GM19023 (cell line): ENCODE data around the gene OTC.

ENCODE experiments used
- ATAC-seq: cut with Tn5 transposase; IDR thresholded peaks from one replicate; pipeline ENCODE4 v1.9.1; 2021; ENCODE audit warnings: mild to moderate bottlenecking, moderate library complexity; ENCODE audit not compliant: unreplicated experiment

The OTC gene

GRCh38 chrX:38357747-38358673 lies 5.6 kb downstream of the OTC start:
- no peak for ATAC-seq

- no peak for ATAC-seq
Observed at GRCh38 chrX:38363046-38363445, 10.6 kb downstream of the OTC start.

GRCh38 chrX:38365954-38366353 lies 13.6 kb downstream of the OTC start:
- ATAC-seq = no peak

- ATAC-seq = no peak
Observed at GRCh38 chrX:38368774-38369173, 16.4 kb downstream of the OTC start.

GRCh38 chrX:38371641-38372040 lies 19.2 kb downstream of the OTC start:
- ATAC-seq = no peak

GRCh38 chrX:38374431-38374830 lies 22.0 kb downstream of the OTC start:
- ATAC-seq = no peak

GRCh38 chrX:38375891-38376290 lies 23.5 kb downstream of the OTC start:
- ATAC-seq = no peak

- no peak for ATAC-seq
Observed at GRCh38 chrX:38376747-38377146, 24.3 kb downstream of the OTC start.

- no peak for ATAC-seq
Observed at GRCh38 chrX:38379088-38379487, 26.7 kb downstream of the OTC start.

- ATAC-seq = no peak
Observed at GRCh38 chrX:38382663-38383062, 30.3 kb downstream of the OTC start.

- no peak for ATAC-seq
Observed at GRCh38 chrX:38400389-38400910, 48.0 kb downstream of the OTC start.

- ATAC-seq = no peak
Observed at GRCh38 chrX:38402118-38402517, 49.7 kb downstream of the OTC start.

GRCh38 chrX:38403834-38404233 lies 51.4 kb downstream of the OTC start:
- no peak for ATAC-seq

GRCh38 chrX:38407126-38407525 lies 54.7 kb downstream of the OTC start:
- no peak for ATAC-seq

GRCh38 chrX:38409289-38409688 lies 56.9 kb downstream of the OTC start:
- ATAC-seq = no peak

- no peak for ATAC-seq
Observed at GRCh38 chrX:38426785-38427184, 74.4 kb downstream of the OTC start.

- no peak for ATAC-seq
Observed at GRCh38 chrX:38431525-38431924, 79.1 kb downstream of the OTC start.

GRCh38 chrX:38435130-38435529 lies 82.7 kb downstream of the OTC start:
- ATAC-seq = no peak

GRCh38 chrX:38437093-38437492 lies 84.7 kb downstream of the OTC start:
- no peak for ATAC-seq

- no peak for ATAC-seq
Observed at GRCh38 chrX:38438321-38438720, 85.9 kb downstream of the OTC start.

- ATAC-seq = no peak
Observed at GRCh38 chrX:38452603-38453002, 100.2 kb downstream of the OTC start.

GRCh38 chrX:38458071-38458470 lies 105.7 kb downstream of the OTC start:
- ATAC-seq = no peak

GRCh38 chrX:38462257-38462656 lies 109.9 kb downstream of the OTC start:
- no peak for ATAC-seq
